ENCODE measurements around the gene RIBC2.
"Not testable (repeated sequence)": the region's sequence is repeated elsewhere in the genome, so short reads cannot be mapped to it uniquely, and the experiment has no call there.

Gene RIBC2

GRCh38 chr22:45450101-45450785, 36.8 kb downstream of the RIBC2 start:
- DNase-seq = no peak

GRCh38 chr22:45450921-45451651, 37.6 kb downstream of the RIBC2 start:
- no peak for DNase-seq

- no peak for DNase-seq
Measured at GRCh38 chr22:45451972-45452371, 38.5 kb downstream of the RIBC2 start.

DNA sequence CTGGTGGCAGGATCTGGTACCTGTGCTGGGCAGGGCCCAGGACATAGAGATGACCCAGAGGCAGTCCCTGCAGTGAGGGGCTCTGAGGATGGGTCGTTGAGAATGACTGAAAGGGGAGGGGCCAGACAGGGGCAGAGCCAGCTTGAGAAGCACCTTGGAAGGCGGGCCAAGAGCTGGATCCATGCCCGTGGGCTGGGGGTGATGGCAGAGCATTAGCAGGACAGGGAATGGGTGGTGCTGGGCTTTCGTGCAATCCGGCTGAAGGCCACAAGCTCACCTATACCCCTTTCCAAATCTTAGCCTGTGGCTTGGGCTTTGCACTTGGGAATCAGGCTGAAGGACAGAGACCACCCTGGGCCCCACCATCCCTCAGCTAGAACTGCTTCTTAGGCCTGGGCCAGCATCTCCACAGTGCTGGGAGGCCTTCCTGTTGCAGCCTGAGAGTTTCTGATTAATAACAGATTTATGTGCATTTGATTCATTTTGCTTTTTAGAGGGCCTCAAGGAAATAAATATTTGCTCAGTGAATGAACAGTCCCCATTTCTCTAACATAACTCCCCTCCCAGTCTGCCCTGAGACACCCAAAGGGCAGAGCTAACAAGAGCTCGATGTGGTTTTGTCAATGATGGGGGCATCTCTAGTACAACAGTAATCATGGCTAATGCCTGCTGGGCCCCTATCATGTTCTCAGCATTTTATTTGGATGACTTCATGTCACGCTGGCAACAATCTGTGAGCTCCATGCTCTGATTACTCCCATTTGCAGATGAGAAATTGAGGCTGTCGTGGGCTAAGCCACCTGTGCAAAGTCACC, 39.3 kb downstream of the RIBC2 start:
- no peak for DNase-seq

- DNase-seq = no peak
Measured at GRCh38 chr22:45453764-45454163, 40.3 kb downstream of the RIBC2 start.

DNA sequence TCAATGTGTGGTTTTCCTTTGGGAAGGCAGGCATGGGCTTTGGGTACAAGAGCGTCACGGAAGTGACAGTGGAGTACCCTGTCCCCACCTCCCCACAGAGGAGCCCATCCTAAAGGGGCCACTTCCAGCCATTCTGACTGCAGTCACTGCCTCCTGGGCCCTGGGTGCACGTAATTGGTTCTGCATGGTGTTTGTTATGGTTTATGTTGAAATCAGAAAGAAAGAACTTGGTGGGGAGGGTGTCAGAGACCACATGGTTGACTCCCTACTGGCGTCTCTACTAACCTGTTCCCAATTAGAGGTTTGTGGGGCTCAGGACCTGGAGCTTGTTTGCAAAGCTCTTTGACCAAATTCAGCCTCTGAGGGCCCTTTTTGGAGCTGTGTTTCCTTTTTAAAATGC, 40.8 kb downstream of the RIBC2 start:
- DNase-seq = no peak

GRCh38 chr22:45455212-45455611, 41.7 kb downstream of the RIBC2 start:
- no peak for DNase-seq

DNA sequence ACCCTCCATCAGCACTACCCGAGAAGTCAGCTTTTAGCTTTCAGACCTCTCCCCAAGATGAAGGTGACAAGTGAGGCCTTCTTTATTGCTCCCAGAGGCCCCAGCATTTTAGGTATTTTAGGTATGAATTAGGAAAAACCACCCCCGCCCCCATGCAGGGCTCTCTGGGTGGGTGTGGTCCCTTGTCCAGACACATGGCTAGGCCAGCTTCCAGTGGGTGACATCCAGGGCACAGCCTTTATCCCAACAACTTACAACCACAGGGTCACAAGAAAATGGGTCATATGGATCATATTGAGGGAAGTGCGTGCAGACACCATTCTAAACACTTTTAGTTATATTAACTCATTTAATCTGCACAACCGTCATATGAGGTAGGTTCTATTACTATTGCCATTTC, 42.1 kb downstream of the RIBC2 start:
- DNase-seq = no peak

- DNase-seq = no peak
Measured at GRCh38 chr22:45456811-45457210, 43.3 kb downstream of the RIBC2 start.

GRCh38 chr22:45458532-45458931, 45.0 kb downstream of the RIBC2 start:
- no peak for DNase-seq

DNA sequence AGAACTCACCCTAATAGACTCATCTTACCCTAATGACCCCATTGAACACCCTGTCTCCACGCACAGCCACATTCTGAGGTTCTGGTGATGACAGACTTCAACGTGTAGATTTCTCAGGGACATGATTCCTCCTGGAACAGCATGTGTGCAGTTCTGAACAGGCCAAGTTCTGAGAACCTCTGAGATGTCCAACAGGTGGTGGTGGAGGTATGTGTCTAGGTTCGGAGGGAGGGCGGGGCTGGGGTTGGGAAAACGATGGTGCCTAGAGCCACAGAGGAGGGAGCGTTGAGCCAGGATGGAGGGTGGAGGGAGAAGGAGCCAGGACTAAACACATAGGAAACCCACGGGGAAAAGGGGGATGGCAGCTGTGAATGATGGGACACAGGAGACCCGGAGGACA, 45.7 kb downstream of the RIBC2 start:
- no peak for DNase-seq

GRCh38 chr22:45460288-45461109, 47.0 kb downstream of the RIBC2 start:
- DNase-seq = no peak

GRCh38 chr22:45462034-45462655, 48.7 kb downstream of the RIBC2 start:
- DNase-seq = peak; percentile 48

DNA sequence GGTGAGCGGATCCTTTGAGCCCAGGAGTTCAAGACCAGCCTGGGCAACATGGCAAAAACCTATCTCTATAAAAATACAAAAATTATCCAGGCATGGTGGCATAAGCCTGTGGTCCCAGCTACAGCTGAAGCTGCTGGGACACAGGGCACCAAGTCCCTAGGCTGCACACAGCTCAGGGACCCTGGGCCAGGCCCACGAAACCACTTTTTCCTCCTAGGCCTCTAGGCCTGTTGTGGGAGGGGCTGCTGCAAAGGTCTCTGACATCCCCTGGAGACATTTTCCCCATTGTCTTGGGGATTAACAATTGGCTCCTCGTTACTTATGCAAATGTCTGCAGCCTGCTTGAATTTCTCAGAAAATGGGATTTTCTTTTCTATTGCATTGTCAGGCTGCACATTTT, 50.2 kb downstream of the RIBC2 start:
- DNase-seq = not testable (repeated sequence)

DNA sequence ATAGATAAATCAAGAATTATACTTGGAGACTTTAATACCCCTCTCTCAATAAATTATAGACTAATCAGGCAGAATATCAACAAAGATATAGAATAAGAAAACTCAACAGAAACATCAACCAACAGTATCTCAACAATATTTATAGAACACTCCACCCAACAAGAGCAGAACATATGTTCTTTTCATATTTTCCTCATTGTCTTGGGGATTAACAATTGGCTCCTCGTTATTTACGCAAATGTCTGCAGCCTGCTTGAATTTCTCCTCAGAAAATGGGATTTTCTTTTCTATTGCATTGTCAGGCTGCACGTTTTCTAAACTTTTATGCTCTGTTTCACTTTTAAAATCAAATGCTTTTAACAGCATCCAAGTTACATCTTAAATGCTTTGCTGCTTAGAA, 52.1 kb downstream of the RIBC2 start:
- DNase-seq = no peak

- DNase-seq = no peak
Measured at GRCh38 chr22:45468872-45469271, 55.4 kb downstream of the RIBC2 start.

DNA sequence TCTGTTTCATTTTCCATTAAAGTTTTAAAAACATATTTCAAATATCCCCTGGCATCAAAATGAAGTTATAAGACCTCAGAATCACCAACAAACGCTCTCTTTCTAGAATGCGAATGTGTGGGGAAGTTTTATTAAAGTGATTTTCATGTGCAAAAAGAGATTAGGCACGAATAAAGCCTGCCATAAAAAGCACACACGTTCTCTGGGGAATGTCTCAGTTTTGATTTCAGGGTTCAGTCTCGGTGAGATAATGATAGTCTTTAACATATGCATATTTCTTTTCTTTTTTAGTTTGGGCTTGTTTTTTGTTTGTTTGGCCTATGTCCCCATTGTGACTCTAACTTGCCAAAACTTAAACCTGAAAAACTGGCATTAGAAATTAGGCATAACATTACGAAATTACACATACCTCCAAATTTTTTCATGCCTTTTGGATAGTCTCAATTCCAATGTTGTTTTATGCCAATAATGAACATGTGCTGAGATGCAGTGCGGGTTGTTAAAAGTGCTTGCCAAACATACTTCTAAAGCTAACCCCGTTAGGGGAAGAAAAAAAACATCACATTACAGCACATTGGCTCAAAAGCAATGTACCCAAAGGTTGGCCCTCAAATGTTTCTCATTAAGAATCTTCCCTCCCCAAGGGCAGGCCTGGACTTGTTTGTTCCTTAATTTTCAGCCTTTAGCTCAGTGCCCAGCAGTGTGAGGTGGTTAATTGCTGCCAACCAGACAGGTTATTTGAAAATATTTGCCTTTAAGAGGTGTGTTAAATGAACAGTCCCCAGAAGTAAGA, 56.0 kb downstream of the RIBC2 start:
- peak; percentile 48 for DNase-seq

- no peak for DNase-seq
Measured at GRCh38 chr22:45470871-45471270, 57.4 kb downstream of the RIBC2 start.

GRCh38 chr22:45472426-45472825, 58.9 kb downstream of the RIBC2 start:
- DNase-seq = no peak

GRCh38 chr22:45473626-45474237, 60.2 kb downstream of the RIBC2 start:
- DNase-seq = no peak

Data from NCI-H1105 treated with DMSO at 0.1 percent for 48 hours (cell line).